Neural cell (in vitro differentiated cells): ENCODE measurements around the gene FHDC1. TPM values are rescaled to one million over a fixed set of nuclear protein-coding genes. Genes with fewer than 3 reads are reported as not detected.

ENCODE experiments used
- H2AFZ ChIP-seq: fragments of 200-600, 300-800 bp; sonication (generic), shearing (Covaris generic); 2 replicates; pipeline ENCODE4 v1.6.0; 2014; ENCODE audit warnings: low read depth, mild to moderate bottlenecking, antibody characterized with exemption, low read length, moderate library complexity
- H3F3A ChIP-seq: fragments of 200-600 bp; shearing (Covaris generic); 2 replicates; pipeline ENCODE4 v1.6.1; 2016; ENCODE audit warnings: mild to moderate bottlenecking, moderate library complexity, mixed read lengths, antibody characterized with exemption, low read length; ENCODE audit not compliant: insufficient read depth, poor library complexity, severe bottlenecking
- H3K27ac ChIP-seq: fragments of 200-600, 300-800 bp; sonication (generic), shearing (Covaris generic); 2 replicates; pipeline ENCODE4 v1.5.1; 2014; ENCODE audit warnings: mild to moderate bottlenecking, low read length, moderate library complexity
- H3K27me3 ChIP-seq: fragments of 300-800, 200-600 bp; sonication (generic), shearing (Covaris generic); 2 replicates; pipeline ENCODE4 v1.6.0; 2014; ENCODE audit warnings: mild to moderate bottlenecking, low read depth, low read length, moderate library complexity; ENCODE audit not compliant: insufficient read depth
- H3K36me3 ChIP-seq: fragments of 300-800, 200-600 bp; sonication (generic), shearing (Covaris generic); 2 replicates; pipeline ENCODE4 v1.5.1; 2014; ENCODE audit warnings: mild to moderate bottlenecking, antibody characterized with exemption, low read length, moderate library complexity; ENCODE audit not compliant: insufficient read depth
- H3K4me2 ChIP-seq: fragments of 300-800, 200-600 bp; sonication (generic), shearing (Covaris generic); 2 replicates; pipeline ENCODE4 v1.6.0; 2014; ENCODE audit warnings: mild to moderate bottlenecking, low read length
- H3K4me3 ChIP-seq: fragments of 300-800, 200-600 bp; sonication (generic), shearing (Covaris generic); 2 replicates; pipeline ENCODE4 v1.5.1; 2014; ENCODE audit warnings: mild to moderate bottlenecking, low read length, moderate library complexity
- H3K79me2 ChIP-seq: fragments of 200-600 bp; shearing (Covaris generic); replicated peaks from 2 replicates; pipeline ENCODE4 v1.6.0; 2014; ENCODE audit warnings: mild to moderate bottlenecking, low read length, moderate library complexity; ENCODE audit not compliant: insufficient read depth
- H3K9ac ChIP-seq: fragments of 300-800, 200-600 bp; sonication (generic), shearing (Covaris generic); 2 replicates; pipeline ENCODE4 v1.6.1; 2016; ENCODE audit warnings: mild to moderate bottlenecking, low read length, mixed read lengths
- H3K9me2 ChIP-seq: fragments of 200-600 bp; shearing (Covaris generic); 2 replicates; pipeline ENCODE4 v1.6.1; 2016; ENCODE audit warnings: mild to moderate bottlenecking, low read length, mixed read lengths; ENCODE audit not compliant: insufficient read depth
- H3K9me3 ChIP-seq: fragments of 200-600, 300-800 bp; sonication (generic), shearing (Covaris generic); 2 replicates; pipeline ENCODE4 v1.6.1; 2016; ENCODE audit warnings: mild to moderate bottlenecking, mixed run types, low read length, moderate library complexity, mixed read lengths
- H4K20me1 ChIP-seq: fragments of 200-600 bp; shearing (Covaris generic); 2 replicates; pipeline ENCODE4 v1.6.1; 2016; ENCODE audit warnings: mild to moderate bottlenecking, mixed run types; ENCODE audit not compliant: insufficient read depth
- EP300 ChIP-seq: fragments of 450-650 bp; conservative IDR thresholded peaks from 2 replicates; pipeline ENCODE4 v1.6.1; 2014; ENCODE audit warnings: antibody characterized with exemption, mild to moderate bottlenecking, moderate library complexity; ENCODE audit not compliant: poor library complexity, severe bottlenecking
- EZH2 ChIP-seq: fragments of 200-600, 300-800 bp; shearing (Covaris generic), sonication (generic); IDR thresholded peaks from 2 replicates; pipeline ENCODE4 v1.6.1; 2014; ENCODE audit warnings: antibody characterized with exemption, low read length, borderline replicate concordance, mild to moderate bottlenecking; ENCODE audit not compliant: insufficient read depth, poor library complexity, severe bottlenecking
- MXI1 ChIP-seq: fragments of 450-650 bp; conservative IDR thresholded peaks from 2 replicates; pipeline ENCODE4 v1.6.1; 2014; ENCODE audit warnings: antibody characterized with exemption, mild to moderate bottlenecking; ENCODE audit not compliant: poor library complexity, severe bottlenecking
- POLR2AphosphoS5 ChIP-seq: IDR thresholded peaks from 2 replicates; pipeline ENCODE4 v1.6.1; 2012
- RAD21 ChIP-seq: fragments of 450-650 bp; conservative IDR thresholded peaks from 2 replicates; pipeline ENCODE4 v1.6.1; 2014; ENCODE audit warnings: antibody characterized with exemption, mild to moderate bottlenecking, moderate library complexity
- SMC3 ChIP-seq: fragments of 450-650 bp; conservative IDR thresholded peaks from 2 replicates; pipeline ENCODE4 v1.6.1; 2014; ENCODE audit warnings: antibody characterized with exemption, mild to moderate bottlenecking, moderate library complexity; ENCODE audit not compliant: poor library complexity
- TAF1 ChIP-seq: IDR thresholded peaks from 2 replicates; pipeline ENCODE4 v1.6.1; 2012; ENCODE audit warnings: low read depth
- polyA minus RNA-seq: library from RNA; depleted of rRNA, polyadenylated mRNA; stranded (reverse); fragments of >200 nt; gene quantifications from 2 replicates; pipeline ENCODE4 v1.2.3, GENCODE V29; 2014
- polyA plus RNA-seq: library from polyadenylated mRNA; depleted of rRNA; stranded (reverse); fragments of >200 nt; gene quantifications from 2 replicates; pipeline ENCODE4 v1.2.3, GENCODE V29; 2014
- TF ChIP-seq, protein P1 (sequence below): IDR thresholded peaks from 2 replicates; pipeline ENCODE4 v1.6.1; 2012; ENCODE audit warnings: borderline replicate concordance
- TF ChIP-seq, protein P2 (sequence below): fragments of 450-650 bp; IDR thresholded peaks from 2 replicates; pipeline ENCODE4 v1.5.1; 2014; ENCODE audit warnings: antibody characterized with exemption, mild to moderate bottlenecking, moderate library complexity; ENCODE audit not compliant: poor library complexity, severe bottlenecking

Gene FHDC1, protein sequence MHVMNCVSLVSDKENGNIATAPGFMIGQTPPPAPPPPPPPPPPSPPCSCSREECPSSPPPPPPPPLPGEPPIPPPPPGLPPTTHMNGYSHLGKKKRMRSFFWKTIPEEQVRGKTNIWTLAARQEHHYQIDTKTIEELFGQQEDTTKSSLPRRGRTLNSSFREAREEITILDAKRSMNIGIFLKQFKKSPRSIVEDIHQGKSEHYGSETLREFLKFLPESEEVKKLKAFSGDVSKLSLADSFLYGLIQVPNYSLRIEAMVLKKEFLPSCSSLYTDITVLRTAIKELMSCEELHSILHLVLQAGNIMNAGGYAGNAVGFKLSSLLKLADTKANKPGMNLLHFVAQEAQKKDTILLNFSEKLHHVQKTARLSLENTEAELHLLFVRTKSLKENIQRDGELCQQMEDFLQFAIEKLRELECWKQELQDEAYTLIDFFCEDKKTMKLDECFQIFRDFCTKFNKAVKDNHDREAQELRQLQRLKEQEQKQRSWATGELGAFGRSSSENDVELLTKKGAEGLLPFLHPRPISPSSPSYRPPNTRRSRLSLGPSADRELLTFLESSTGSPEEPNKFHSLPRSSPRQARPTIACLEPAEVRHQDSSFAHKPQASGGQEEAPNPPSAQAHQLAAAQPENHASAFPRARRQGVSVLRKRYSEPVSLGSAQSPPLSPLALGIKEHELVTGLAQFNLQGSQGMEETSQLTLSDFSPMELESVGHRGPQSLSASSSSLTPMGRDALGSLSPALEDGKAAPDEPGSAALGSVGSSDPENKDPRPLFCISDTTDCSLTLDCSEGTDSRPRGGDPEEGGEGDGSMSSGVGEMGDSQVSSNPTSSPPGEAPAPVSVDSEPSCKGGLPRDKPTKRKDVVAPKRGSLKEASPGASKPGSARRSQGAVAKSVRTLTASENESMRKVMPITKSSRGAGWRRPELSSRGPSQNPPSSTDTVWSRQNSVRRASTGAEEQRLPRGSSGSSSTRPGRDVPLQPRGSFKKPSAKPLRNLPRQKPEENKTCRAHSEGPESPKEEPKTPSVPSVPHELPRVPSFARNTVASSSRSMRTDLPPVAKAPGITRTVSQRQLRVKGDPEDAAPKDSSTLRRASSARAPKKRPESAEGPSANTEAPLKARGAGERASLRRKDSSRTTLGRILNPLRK
- polyA plus RNA-seq (10.1 and 11.4 TPM in 2 replicates), polyA minus RNA-seq (19.0 and 20.6 TPM in 2 replicates)

DNA sequence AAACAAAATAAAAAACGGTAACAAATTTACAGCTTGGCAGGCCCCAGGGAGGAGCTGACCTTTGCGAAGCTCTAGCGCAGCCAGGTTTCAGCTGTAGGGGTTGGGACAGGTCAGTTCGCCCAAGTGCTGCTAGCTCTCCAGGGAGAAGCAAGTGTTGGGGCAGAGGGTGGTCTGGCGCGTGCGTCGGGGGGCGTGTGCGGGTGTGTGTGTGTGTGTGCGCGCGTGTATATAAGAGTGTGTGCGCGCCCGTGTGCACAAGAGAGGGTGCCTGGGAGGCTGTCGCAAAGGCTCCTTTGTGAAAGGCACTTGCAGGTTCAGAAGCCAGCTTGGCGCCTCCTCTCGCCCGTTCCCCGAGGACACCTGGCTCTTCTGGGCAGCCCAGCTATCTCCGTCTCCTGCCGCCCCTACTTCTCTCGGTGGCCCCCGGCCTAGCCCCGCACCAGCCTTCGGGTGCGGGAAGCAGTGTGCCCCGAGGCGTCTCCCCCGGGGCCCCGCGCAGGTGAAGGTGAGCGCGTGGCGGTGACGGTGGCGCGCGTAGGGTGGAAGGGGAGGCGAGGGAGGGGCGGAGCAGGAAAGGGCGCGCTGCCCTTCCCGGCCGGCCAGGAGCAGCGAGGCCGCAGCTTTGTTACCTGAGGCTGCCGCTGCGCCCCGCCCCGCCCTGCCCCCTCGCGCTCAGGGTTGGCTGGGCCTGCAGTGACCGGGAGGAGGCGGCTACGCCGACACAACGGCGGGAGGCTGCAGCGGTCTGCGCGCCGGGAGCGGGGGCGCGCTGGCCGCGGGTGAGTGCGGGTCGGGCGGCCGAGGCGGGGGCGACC is at the start of gene FHDC1:
Gene FHDC1 (plus strand): TSS at position 693 of the 815 bp plus-strand sequence. CDS start 6,735 bp downstream, outside the sequence.
- Histone ChIP-seq H3K79me2 (peaks cover 12% of the 10 kb centered on the region), H3K27me3 (peaks cover 22% of the 10 kb centered on the region), H3K27ac (peak within 1 kb of the TSS; percentile 74), H3K4me2 (peak within 1 kb of the TSS; percentile 66), H3F3A (no peaks in the 10 kb centered on the region), H4K20me1 (peaks cover 4% of the 10 kb centered on the region), H3K9ac (peak within 1 kb of the TSS; percentile 90), H2AFZ (peak within 1 kb of the TSS; percentile 84), H3K36me3 (no peaks in the 10 kb centered on the region), H3K4me3 (peak within 1 kb of the TSS; percentile 82), H3K9me2 (no peaks in the 10 kb centered on the region), H3K9me3 (no peaks in the 10 kb centered on the region)
- TF ChIP-seq, protein P1, sequence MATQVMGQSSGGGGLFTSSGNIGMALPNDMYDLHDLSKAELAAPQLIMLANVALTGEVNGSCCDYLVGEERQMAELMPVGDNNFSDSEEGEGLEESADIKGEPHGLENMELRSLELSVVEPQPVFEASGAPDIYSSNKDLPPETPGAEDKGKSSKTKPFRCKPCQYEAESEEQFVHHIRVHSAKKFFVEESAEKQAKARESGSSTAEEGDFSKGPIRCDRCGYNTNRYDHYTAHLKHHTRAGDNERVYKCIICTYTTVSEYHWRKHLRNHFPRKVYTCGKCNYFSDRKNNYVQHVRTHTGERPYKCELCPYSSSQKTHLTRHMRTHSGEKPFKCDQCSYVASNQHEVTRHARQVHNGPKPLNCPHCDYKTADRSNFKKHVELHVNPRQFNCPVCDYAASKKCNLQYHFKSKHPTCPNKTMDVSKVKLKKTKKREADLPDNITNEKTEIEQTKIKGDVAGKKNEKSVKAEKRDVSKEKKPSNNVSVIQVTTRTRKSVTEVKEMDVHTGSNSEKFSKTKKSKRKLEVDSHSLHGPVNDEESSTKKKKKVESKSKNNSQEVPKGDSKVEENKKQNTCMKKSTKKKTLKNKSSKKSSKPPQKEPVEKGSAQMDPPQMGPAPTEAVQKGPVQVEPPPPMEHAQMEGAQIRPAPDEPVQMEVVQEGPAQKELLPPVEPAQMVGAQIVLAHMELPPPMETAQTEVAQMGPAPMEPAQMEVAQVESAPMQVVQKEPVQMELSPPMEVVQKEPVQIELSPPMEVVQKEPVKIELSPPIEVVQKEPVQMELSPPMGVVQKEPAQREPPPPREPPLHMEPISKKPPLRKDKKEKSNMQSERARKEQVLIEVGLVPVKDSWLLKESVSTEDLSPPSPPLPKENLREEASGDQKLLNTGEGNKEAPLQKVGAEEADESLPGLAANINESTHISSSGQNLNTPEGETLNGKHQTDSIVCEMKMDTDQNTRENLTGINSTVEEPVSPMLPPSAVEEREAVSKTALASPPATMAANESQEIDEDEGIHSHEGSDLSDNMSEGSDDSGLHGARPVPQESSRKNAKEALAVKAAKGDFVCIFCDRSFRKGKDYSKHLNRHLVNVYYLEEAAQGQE = peak; percentile 66
- TF ChIP-seq, protein P2, sequence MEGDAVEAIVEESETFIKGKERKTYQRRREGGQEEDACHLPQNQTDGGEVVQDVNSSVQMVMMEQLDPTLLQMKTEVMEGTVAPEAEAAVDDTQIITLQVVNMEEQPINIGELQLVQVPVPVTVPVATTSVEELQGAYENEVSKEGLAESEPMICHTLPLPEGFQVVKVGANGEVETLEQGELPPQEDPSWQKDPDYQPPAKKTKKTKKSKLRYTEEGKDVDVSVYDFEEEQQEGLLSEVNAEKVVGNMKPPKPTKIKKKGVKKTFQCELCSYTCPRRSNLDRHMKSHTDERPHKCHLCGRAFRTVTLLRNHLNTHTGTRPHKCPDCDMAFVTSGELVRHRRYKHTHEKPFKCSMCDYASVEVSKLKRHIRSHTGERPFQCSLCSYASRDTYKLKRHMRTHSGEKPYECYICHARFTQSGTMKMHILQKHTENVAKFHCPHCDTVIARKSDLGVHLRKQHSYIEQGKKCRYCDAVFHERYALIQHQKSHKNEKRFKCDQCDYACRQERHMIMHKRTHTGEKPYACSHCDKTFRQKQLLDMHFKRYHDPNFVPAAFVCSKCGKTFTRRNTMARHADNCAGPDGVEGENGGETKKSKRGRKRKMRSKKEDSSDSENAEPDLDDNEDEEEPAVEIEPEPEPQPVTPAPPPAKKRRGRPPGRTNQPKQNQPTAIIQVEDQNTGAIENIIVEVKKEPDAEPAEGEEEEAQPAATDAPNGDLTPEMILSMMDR = peak; percentile 13
- TF ChIP-seq EP300 = peak; percentile 32
- peak; percentile 71 for TF ChIP-seq TAF1
- TF ChIP-seq EZH2 = no peak
- TF ChIP-seq RAD21 = no peak
- TF ChIP-seq SMC3 = no peak
- peak; percentile 64 for TF ChIP-seq POLR2AphosphoS5
- peak; percentile 79 for TF ChIP-seq MXI1
